Stomach (tissue), 9 donors: ENCODE measurements around the gene ALDOA. TPM values are rescaled to one million over a fixed set of nuclear protein-coding genes. Genes with fewer than 3 reads are reported as not detected.

Experiments
- DNase-seq, 2 donors: peaks; one replicate each; pipeline versions ENCODE4 v3.0.0 to v3.0.0-alpha.2; 2013 to 2019
- H3K27ac ChIP-seq, 5 donors: fragments of 200-600 bp in 4 of 5; sonication (generic) in 4 of 5; one replicate each; pipeline ENCODE4 v1.5.1; 2013 to 2019; ENCODE audit warnings: mild to moderate bottlenecking in 1 of 5, moderate library complexity in 1 of 5
- H3K27me3 ChIP-seq, 3 donors: fragments of 200-600 bp; sonication (generic); one replicate each; pipeline ENCODE4 v1.5.1; 2017 to 2019; ENCODE audit warnings: mixed run types in 1 of 3
- H3K36me3 ChIP-seq, 4 donors: fragments of 200-600 bp; sonication (generic); 1 replicate in 3 of 4; 2 replicates in 1 of 4; pipeline ENCODE4 v1.5.1; 2016 to 2019
- H3K4me1 ChIP-seq, 4 donors: fragments of 200-600 bp; sonication (generic); one replicate each; pipeline ENCODE4 v1.5.1; 2016 to 2019
- H3K4me3 ChIP-seq, 4 donors: fragments of 200-600 bp; sonication (generic) in 3 of 4; one replicate each; pipeline ENCODE4 v1.5.1; 2016 to 2019; ENCODE audit warnings: mild to moderate bottlenecking in 1 of 4
- H3K9me3 ChIP-seq, 4 donors: fragments of 200-600 bp; sonication (generic); one replicate each; pipeline ENCODE4 v1.5.1; 2016 to 2019
- EP300 ChIP-seq: sonication (generic); formaldehyde crosslinking; IDR thresholded peaks from one replicate; pipeline ENCODE4 v1.6.1; 2017; ENCODE audit warnings: antibody characterized with exemption
- POLR2A ChIP-seq, 4 donors: fragments of 450-650 bp; IDR thresholded peaks; one replicate each; pipeline ENCODE4 v1.6.1; 2016; ENCODE audit warnings: antibody characterized with exemption in 4 of 4, control low read depth in 2 of 4, mild to moderate bottlenecking in 1 of 4, moderate library complexity in 1 of 4
- POLR2AphosphoS5 ChIP-seq, 3 donors: sonication (generic); formaldehyde crosslinking; IDR thresholded peaks; one replicate each; pipeline ENCODE4 v1.6.1; 2016; ENCODE audit warnings: antibody characterized with exemption in 3 of 3
- WGBS, 5 donors: extraction: QIAGEN DNeasy Blood & Tissue Kit in 3 of 5; methylation state at CpG; one replicate each; pipeline versions ENCODE4 v1.1.5 to v1.1.7; 2013 to 2018; 5-methylcytosine and 5-hydroxymethylcytosine counted together
- intact Hi-C: fragments of 100-400 bp; cut with DNase I; formaldehyde crosslinking; loops from one replicate; pipeline ENCODE4 v1.15.1; 2023; ENCODE audit warnings: low total_unique reads
- polyA plus RNA-seq, 3 donors: library from polyadenylated mRNA; stranded (reverse); fragments of 200-250 nt; gene quantifications; one replicate each; pipeline ENCODE4 v1.2.3, GENCODE V29; 2013
- total RNA-seq, 5 donors: library from RNA; depleted of rRNA; stranded (reverse); fragments of >200 nt; gene quantifications; one replicate each; pipeline versions ENCODE4 v1.1.0 to v1.2.3, GENCODE V29; 2014 to 2016
- TF ChIP-seq, protein P1 (sequence below), 7 experiments: fragments of 450-650 bp in 4 of 7; fragments of 200-600 bp in 3 of 7; sonication (generic) in 3 of 7; IDR thresholded peaks; one replicate each; pipeline ENCODE4 v1.5.1; 2016 to 2019; ENCODE audit warnings: antibody characterized with exemption in 7 of 7, control low read depth in 2 of 7, mild to moderate bottlenecking in 1 of 7
- donor health status: healthy with polysubstance abuse.
- donor health status: Bipolar disorder and iron deficiency.
- donor health status: healthy.

ALDOA gene
- total and polyA plus RNA-seq, 8 donors: 180 to 2,515 (median 807) TPM

DNA sequence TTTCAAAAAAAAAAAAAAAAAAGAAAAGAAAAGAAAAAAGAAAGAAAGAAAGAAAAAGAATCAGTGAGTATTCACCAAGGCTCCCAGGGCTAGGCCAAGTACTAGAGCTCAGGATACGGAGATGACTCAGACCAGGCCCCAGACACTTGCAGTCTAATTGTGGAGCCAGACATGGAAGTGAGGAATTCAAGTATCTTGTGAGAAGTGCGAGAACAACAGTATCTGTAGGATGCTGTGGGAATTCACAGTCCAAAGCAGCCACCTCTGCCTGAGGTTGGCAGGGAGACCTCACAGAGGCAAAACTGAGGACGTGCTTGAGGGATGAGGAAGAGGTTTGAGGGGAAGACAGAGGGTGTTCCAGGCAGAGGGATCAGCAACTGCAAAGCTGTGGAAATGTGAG, 14.0 kb upstream of the ALDOA start:
- no peaks in the 10 kb centered on the region for H3K27me3 ChIP-seq
- TF ChIP-seq EP300 (no peak), POLR2AphosphoS5 (IDR thresholded peaks at IDR 0.05) (no peak), POLR2A (IDR thresholded peaks at IDR 0.05) (no peak)
- TF ChIP-seq, protein P1, sequence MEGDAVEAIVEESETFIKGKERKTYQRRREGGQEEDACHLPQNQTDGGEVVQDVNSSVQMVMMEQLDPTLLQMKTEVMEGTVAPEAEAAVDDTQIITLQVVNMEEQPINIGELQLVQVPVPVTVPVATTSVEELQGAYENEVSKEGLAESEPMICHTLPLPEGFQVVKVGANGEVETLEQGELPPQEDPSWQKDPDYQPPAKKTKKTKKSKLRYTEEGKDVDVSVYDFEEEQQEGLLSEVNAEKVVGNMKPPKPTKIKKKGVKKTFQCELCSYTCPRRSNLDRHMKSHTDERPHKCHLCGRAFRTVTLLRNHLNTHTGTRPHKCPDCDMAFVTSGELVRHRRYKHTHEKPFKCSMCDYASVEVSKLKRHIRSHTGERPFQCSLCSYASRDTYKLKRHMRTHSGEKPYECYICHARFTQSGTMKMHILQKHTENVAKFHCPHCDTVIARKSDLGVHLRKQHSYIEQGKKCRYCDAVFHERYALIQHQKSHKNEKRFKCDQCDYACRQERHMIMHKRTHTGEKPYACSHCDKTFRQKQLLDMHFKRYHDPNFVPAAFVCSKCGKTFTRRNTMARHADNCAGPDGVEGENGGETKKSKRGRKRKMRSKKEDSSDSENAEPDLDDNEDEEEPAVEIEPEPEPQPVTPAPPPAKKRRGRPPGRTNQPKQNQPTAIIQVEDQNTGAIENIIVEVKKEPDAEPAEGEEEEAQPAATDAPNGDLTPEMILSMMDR (IDR thresholded peaks at IDR 0.05): no peak
- H3K4me3 ChIP-seq: no peak overlapping the region
- no peak overlapping the region for H3K27ac ChIP-seq
- 84 to 94% (median 90%) methylated on average over 3 of the region's 3 CpGs for WGBS, 5 donors
- intact Hi-C loops: no loop called here
- H3K9me3 ChIP-seq: no peaks in the 10 kb centered on the region
- no peaks in the 10 kb centered on the region for H3K36me3 ChIP-seq
- peaks cover 23 to 37% (median 29%) of the 10 kb centered on the region in 4 donors for H3K4me1 ChIP-seq
- DNase-seq: no peak

DNA sequence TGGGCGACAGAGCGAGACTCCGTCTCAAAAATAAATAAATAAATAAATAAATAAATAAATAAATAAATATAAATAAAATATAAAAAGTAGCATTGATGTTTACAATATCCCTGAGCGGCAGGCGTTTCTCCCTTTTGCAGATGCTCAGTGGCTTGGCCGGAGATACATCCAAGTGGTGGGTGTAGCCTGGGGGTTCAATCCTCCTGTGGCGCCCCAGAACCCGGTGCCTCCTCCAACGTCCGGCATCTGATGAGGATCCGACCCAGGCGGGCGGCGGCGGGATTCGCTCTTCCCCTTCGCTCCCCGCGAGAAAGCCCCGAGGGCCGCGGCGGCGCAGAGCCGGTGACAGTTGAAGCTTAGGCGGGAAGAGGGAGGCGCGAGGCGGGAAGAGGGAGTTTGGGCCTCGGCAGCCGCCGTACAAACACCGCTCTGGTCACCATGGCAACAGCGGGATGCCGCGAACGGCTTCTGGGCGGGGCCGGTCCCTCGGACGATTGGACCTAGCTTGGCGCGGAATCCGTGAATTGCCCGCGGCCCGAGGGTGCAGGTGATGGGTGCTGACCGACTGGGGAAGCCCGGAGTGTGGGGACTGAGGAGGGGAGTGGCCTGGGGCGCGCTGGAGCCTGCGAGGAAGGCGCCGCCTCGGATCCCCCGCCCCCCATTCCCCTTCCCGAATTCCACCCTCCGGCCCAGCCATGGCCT, 12.7 kb upstream of the ALDOA start:
- 3 to 5% (median 5%) methylated on average over 41 to 58 of the region's 58 CpGs for WGBS, 5 donors
- Histone ChIP-seq H3K4me1 (peaks cover 23 to 37% (median 29%) of the 10 kb centered on the region in 4 donors), H3K27me3 (no peaks in the 10 kb centered on the region), H3K27ac (peak overlapping the region in 4 of 5 donors; percentile 38 to 60 (median 48)), H3K36me3 (no peaks in the 10 kb centered on the region), H3K9me3 (no peaks in the 10 kb centered on the region), H3K4me3 (peak overlapping the region; percentile 58 to 84 (median 72))
- intact Hi-C loops: no loop called here
- peak; percentile 95 to 97 for DNase-seq
- TF ChIP-seq, protein P1 (IDR thresholded peaks at IDR 0.05): no peak
- TF ChIP-seq POLR2AphosphoS5 (IDR thresholded peaks at IDR 0.05): peak; percentile 75 to 97 (median 81)

DNA sequence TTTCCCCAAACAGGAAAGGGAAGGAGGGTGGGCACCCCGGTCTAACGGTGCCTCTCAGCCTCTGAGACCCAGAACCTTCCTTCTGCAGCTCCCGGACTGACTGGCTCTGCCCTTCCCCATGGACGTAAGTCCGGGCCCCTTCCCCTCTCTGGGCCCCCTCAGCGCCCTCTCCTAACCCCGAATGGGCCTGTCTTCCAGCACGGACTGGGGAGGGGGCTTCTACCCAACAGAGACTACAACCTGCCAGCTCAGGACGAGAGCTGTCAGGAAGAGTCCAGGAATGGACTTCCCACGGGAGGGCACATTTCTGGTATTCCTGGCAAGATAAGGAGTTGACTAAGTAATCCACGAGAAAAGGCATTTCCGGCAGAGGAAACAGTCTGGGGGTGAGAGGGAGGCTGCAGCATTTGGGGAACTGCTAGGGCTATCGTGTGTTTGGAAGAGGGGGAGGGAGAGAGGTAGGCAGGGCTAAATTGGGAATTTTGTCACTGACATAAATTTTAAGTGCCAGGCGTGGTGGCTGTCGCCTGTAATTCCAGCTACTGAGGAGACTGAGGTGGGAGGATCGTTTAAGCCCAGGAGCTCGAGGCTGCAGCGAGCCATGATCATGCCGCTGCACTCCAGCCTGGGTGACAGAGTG, 12.1 kb upstream of the ALDOA start:
- Histone ChIP-seq H3K4me1 (peaks cover 23 to 37% (median 29%) of the 10 kb centered on the region in 4 donors), H3K9me3 (no peaks in the 10 kb centered on the region), H3K36me3 (no peaks in the 10 kb centered on the region), H3K27me3 (no peaks in the 10 kb centered on the region), H3K27ac (peak overlapping the region in 4 of 5 donors; percentile 38 to 60 (median 48)), H3K4me3 (peak overlapping the region; percentile 58 to 84 (median 72))
- 4 to 12% (median 9%) methylated on average over 16 to 19 of the region's 19 CpGs for WGBS, 5 donors
- TF ChIP-seq POLR2AphosphoS5 (IDR thresholded peaks at IDR 0.05) (no peak), EP300 (no peak), POLR2A (IDR thresholded peaks at IDR 0.05) (no peak)
- TF ChIP-seq, protein P1 (IDR thresholded peaks at IDR 0.05): no peak
- intact Hi-C loops: no loop called here
- DNase-seq: peak in 1 of 2 donors; percentile 44

DNA sequence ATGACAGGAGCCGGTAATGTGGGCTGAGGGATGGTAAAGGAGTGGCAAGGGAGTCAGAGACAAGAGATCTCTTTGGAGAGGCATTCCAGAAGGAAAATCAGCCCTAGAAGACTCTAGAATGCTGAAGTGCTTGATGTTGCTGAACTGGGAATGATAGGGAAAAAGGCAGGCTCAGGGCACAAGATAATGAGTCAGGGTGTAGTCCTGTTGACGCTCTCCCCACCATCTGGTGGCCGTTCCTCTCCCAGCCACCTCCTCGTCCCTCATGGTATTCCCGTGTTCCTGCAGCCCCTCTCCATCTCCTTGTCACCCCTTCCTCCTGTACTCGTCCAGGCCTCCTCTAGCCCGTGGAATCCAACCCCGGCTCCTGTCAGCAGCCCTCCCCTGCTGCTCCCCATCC, 11.1 kb upstream of the ALDOA start:
- Histone ChIP-seq H3K27me3 (no peaks in the 10 kb centered on the region), H3K9me3 (no peaks in the 10 kb centered on the region), H3K36me3 (no peaks in the 10 kb centered on the region), H3K4me1 (peaks cover 23 to 37% (median 29%) of the 10 kb centered on the region in 4 donors), H3K4me3 (no peak overlapping the region), H3K27ac (no peak overlapping the region)
- 78 to 90% (median 82%) methylated on average over 8 of the region's 8 CpGs for WGBS, 5 donors
- TF ChIP-seq POLR2AphosphoS5 (IDR thresholded peaks at IDR 0.05) (no peak), EP300 (no peak), POLR2A (IDR thresholded peaks at IDR 0.05) (no peak)
- TF ChIP-seq, protein P1 (IDR thresholded peaks at IDR 0.05): no peak
- DNase-seq: no peak
- intact Hi-C loops: no loop called here
